A549 (cell line): ENCODE measurements around the gene HOXA2. TPM values are rescaled to one million over a fixed set of nuclear protein-coding genes. Genes with fewer than 3 reads are reported as not detected.

Experiments used
- ATAC-seq, 2 experiments: fragments of 200-7000 bp in 1 of 2; fragments of >200 bp in 1 of 2; cut with Nextera tagmentation in 1 of 2; cut with Tn5 transposase in 1 of 2; 3 replicates each; pipeline versions ENCODE4 v1.8.0 to v1.9.1; 2018 to 2020; ENCODE audit warnings: mild to moderate bottlenecking in 1 of 2, moderate library complexity in 1 of 2
- CTCF ChIA-PET: fragments of 300-600 bp; sonication (Branson Sonifier 250); formaldehyde crosslinking; extraction: SDS; loops from one replicate; lab custom pipeline; 2021; ENCODE audit warnings: antibody characterized with exemption, inconsistent platforms; lab: Yijun Ruan, JAX
- POLR2A ChIA-PET: fragments of 350-600 bp; formaldehyde crosslinking; extraction: SDS; loops from one replicate; lab custom pipeline; 2021; ENCODE audit warnings: antibody characterized with exemption, inconsistent platforms; lab: Yijun Ruan, JAX
- DNase-seq, 2 experiments: peaks; one replicate each; pipeline versions ENCODE4 v3.0.0 to v3.0.0-alpha.2; 2011 to 2016; ENCODE audit warnings: low read depth in 1 of 2, low spot score in 1 of 2
- FAIRE-seq: peaks from 2 replicates; lab custom pipeline; 2011; peaks lifted over from hg19 to GRCh38; lab: Jason Lieb, UNC
- H3K27ac ChIP-seq, 2 experiments: fragments of >200 bp; sonication (Bioruptor Twin); formaldehyde crosslinking; 3 replicates each; pipeline ENCODE4 v1.5.1; 2016 to 2017
- H3K4me1 ChIP-seq: fragments of >200 bp; sonication (Bioruptor Twin); formaldehyde crosslinking; 3 replicates; pipeline ENCODE4 v1.6.1; 2016
- H3K4me2 ChIP-seq: fragments of >200 bp; sonication (Bioruptor Twin); formaldehyde crosslinking; 3 replicates; pipeline ENCODE4 v1.6.1; 2016
- H3K4me3 ChIP-seq: fragments of >200 bp; sonication (Bioruptor Twin); formaldehyde crosslinking; 3 replicates; pipeline ENCODE4 v1.5.1; 2016
- H3K9me3 ChIP-seq: fragments of >200 bp; sonication (Bioruptor Twin); formaldehyde crosslinking; 3 replicates; pipeline ENCODE4 v1.6.1; 2016
- BCL3 ChIP-seq: fragments of >200 bp; sonication (Bioruptor Twin); formaldehyde crosslinking; IDR thresholded peaks from 3 replicates; pipeline ENCODE4 v1.6.1; 2016
- CBX2 ChIP-seq: fragments of 200-600 bp; sonication (generic); IDR thresholded peaks from 2 replicates; pipeline ENCODE4 v1.6.1; 2016; ENCODE audit warnings: low read depth, mild to moderate bottlenecking, borderline replicate concordance
- CBX8 ChIP-seq: fragments of 200-600 bp; sonication (generic); IDR thresholded peaks from 2 replicates; pipeline ENCODE4 v1.6.1; 2016
- CEBPB ChIP-seq, 2 experiments: fragments of >200 bp in 1 of 2; sonication (Bioruptor Twin) in 1 of 2; formaldehyde crosslinking in 1 of 2; IDR thresholded peaks; 2 replicates each; pipeline ENCODE4 v1.6.1; 2012 to 2016
- EHF ChIP-seq: fragments of 250-450 bp; sonication (Bioruptor Pico); IDR thresholded peaks from 2 replicates; pipeline ENCODE4 v1.5.0; 2020; ENCODE audit warnings: mild to moderate bottlenecking
- EHMT2 ChIP-seq: fragments of 200-600 bp; sonication (generic); IDR thresholded peaks from 2 replicates; pipeline ENCODE4 v1.6.1; 2016; ENCODE audit warnings: antibody characterized with exemption, low read depth, mild to moderate bottlenecking, moderate library complexity
- EP300 ChIP-seq, 2 experiments: fragments of >200 bp; sonication (Bioruptor Twin); formaldehyde crosslinking; IDR thresholded peaks; 2 replicates in 1 of 2; 3 replicates in 1 of 2; pipeline ENCODE4 v1.6.1; 2016 to 2017
- ESRRA ChIP-seq: fragments of 150-350 bp; IDR thresholded peaks from 2 replicates; pipeline ENCODE4 v1.6.1; 2014; ENCODE audit warnings: mild to moderate bottlenecking, low read length, borderline replicate concordance
- FOSB ChIP-seq: fragments of 250-450 bp; sonication (Bioruptor Pico); IDR thresholded peaks from 2 replicates; pipeline ENCODE4 v1.5.0; 2020; ENCODE audit warnings: mild to moderate bottlenecking, moderate library complexity
- FOSL2 ChIP-seq, 2 experiments: fragments of 450-650 bp in 1 of 2; fragments of >200 bp in 1 of 2; sonication (Bioruptor Twin) in 1 of 2; formaldehyde crosslinking; IDR thresholded peaks; 2 replicates each; pipeline versions ENCODE4 v1.5.0 to v1.6.1; 2016 to 2020; ENCODE audit warnings: mild to moderate bottlenecking in 1 of 2, moderate library complexity in 1 of 2
- FOXS1 ChIP-seq: fragments of 250-450 bp; sonication (Bioruptor Pico); IDR thresholded peaks from 2 replicates; pipeline ENCODE4 v1.5.0; 2020; ENCODE audit warnings: mild to moderate bottlenecking, moderate library complexity
- HES2 ChIP-seq: fragments of >200 bp; sonication (Bioruptor Twin); formaldehyde crosslinking; IDR thresholded peaks from 2 replicates; pipeline ENCODE4 v1.6.1; 2016
- HOXA7 ChIP-seq: fragments of 250-450 bp; sonication (Bioruptor Pico); IDR thresholded peaks from 2 replicates; pipeline ENCODE4 v1.5.0; 2020; ENCODE audit warnings: mild to moderate bottlenecking, moderate library complexity
- HOXB5 ChIP-seq: fragments of 250-450 bp; sonication (Bioruptor Pico); IDR thresholded peaks from 2 replicates; pipeline ENCODE4 v1.5.0; 2020; ENCODE audit warnings: mild to moderate bottlenecking, moderate library complexity
- JUN ChIP-seq, 2 experiments: fragments of >200 bp; sonication (Bioruptor Twin); formaldehyde crosslinking; IDR thresholded peaks; 2 replicates in 1 of 2; 3 replicates in 1 of 2; pipeline ENCODE4 v1.6.1; 2016 to 2017
- KDM5A ChIP-seq: fragments of 200-600 bp; sonication (generic); IDR thresholded peaks from 2 replicates; pipeline ENCODE4 v1.6.1; 2016; ENCODE audit warnings: antibody characterized with exemption, mild to moderate bottlenecking
- MYC ChIP-seq: IDR thresholded peaks from 2 replicates; pipeline ENCODE4 v1.6.1; 2012; ENCODE audit warnings: mild to moderate bottlenecking, inconsistent platforms, low read length, improper control_type of control experiment, borderline replicate concordance
- NPAS2 ChIP-seq: fragments of 250-450 bp; sonication (Bioruptor Pico); IDR thresholded peaks from 2 replicates; pipeline ENCODE4 v1.8.0; 2022; ENCODE audit warnings: mild to moderate bottlenecking, moderate library complexity, borderline replicate concordance
- NR3C1 ChIP-seq: fragments of >200 bp; sonication (Bioruptor Twin); formaldehyde crosslinking; IDR thresholded peaks from 3 replicates; pipeline ENCODE4 v1.6.1; 2017
- PHF8 ChIP-seq: fragments of 200-600 bp; sonication (generic); IDR thresholded peaks from 2 replicates; pipeline ENCODE4 v1.6.1; 2016; ENCODE audit warnings: low read depth, mild to moderate bottlenecking, antibody characterized with exemption, moderate library complexity, borderline replicate concordance
- RAD21 ChIP-seq, 2 experiments: fragments of >200 bp in 1 of 2; sonication (Bioruptor Twin) in 1 of 2; formaldehyde crosslinking in 1 of 2; IDR thresholded peaks in 1 of 2; conservative IDR thresholded peaks in 1 of 2; 2 replicates in 1 of 2; 3 replicates in 1 of 2; pipeline ENCODE4 v1.6.1; 2012 to 2018; ENCODE audit warnings: inconsistent platforms in 1 of 2
- RCOR1 ChIP-seq: fragments of 150-350 bp; IDR thresholded peaks from 2 replicates; pipeline ENCODE4 v1.6.1; 2014; ENCODE audit warnings: antibody characterized with exemption, low read length, low read depth
- SMC3 ChIP-seq: fragments of >200 bp; sonication (Bioruptor Twin); formaldehyde crosslinking; IDR thresholded peaks from 3 replicates; pipeline ENCODE4 v1.6.1; 2018; ENCODE audit warnings: inconsistent platforms
- ZNF302 ChIP-seq: fragments of 250-450 bp; sonication (Bioruptor Pico); IDR thresholded peaks from 2 replicates; pipeline ENCODE4 v1.9.0; 2021; ENCODE audit warnings: inconsistent platforms, mild to moderate bottlenecking, moderate library complexity
- WGBS: methylation state at CpG from one replicate; pipeline ENCODE4 v1.1.6; 2017; ENCODE audit errors: missing lambda C conversion rate; 5-methylcytosine and 5-hydroxymethylcytosine counted together
- polyA plus RNA-seq, 4 experiments: library from polyadenylated mRNA; depleted of rRNA in 3 of 4; stranded (reverse); fragments of >200 nt; fragmentation: RNase III in 1 of 4; extraction: RNeasy Plus Mini Kit Qiagen cat#74134 plus additional on column Dnase treatment in 1 of 4; gene quantifications; 2 replicates in 3 of 4; 3 replicates in 1 of 4; pipeline ENCODE4 v1.2.3, GENCODE V29; 2011 to 2017
- TF ChIP-seq, protein P1 (sequence below): IDR thresholded peaks from 2 replicates; pipeline ENCODE4 v1.6.1; 2012

Gene HOXA2
- polyA plus RNA-seq, 2 of the 4 experiments (the other 2 are of a cell fraction) = 1.3 to 2.1 TPM

DNA sequence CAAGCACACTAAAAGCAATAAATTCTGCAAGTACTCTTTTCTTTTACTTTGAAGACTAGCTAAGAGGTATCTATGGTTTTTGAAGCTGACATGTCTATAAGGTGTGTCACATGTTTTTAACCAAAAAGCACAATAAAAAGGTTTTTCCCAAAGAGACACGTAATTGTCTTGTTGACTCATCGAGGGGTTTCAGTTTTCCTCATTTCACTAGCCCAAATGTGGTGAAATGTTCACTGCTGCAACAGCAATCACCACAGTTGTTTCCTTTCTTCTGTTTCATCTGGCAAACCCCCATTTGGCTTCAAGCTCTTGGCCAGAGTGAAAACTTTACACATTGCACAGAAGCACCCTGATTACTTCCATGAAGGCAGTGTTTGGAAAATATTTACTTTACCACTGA lies 31.9 kb upstream of the HOXA2 start:
- Histone ChIP-seq H3K4me1 (peaks cover 53% of the 10 kb centered on the region), H3K9me3 (no peaks in the 10 kb centered on the region), H3K27ac (peak overlapping the region in 1 of 2 experiments; percentile 82; a peak in 4 of 6 replicates), H3K4me3 (no peak overlapping the region), H3K4me2 (peak overlapping the region; percentile 22)
- DNase-seq (no peak), ATAC-seq (no peak), FAIRE-seq (no peak)
- CTCF ChIA-PET = interaction anchor here (1.0 to 1.5 kb wide), 4 partner anchors 9 to 442 kb away, joined by 3 to 5 read pairs (median 4); partner anchors contain the start of gene HOXA5
- POLR2A ChIA-PET = interaction anchor here (1.1 kb wide), 1 partner anchor 11 kb away, joined by 3 read pairs; no protein-coding TSS in a partner anchor
- TF ChIP-seq CBX8 (no peak), ESRRA (no peak), KDM5A (no peak), RAD21 (conservative IDR thresholded peaks at IDR 0.05 in 1 of 2, IDR thresholded peaks at IDR 0.05 in 1 of 2) (0 out of 5 replicates have a peak, but pooled peaks of 1 of the 2 experiments have one; percentile 8), HOXA7 (CRISPR knock-in tag) (no peak), CEBPB (IDR thresholded peaks at IDR 0.05) (0 out of 4 replicates have a peak, but pooled peaks of 1 of the 2 experiments have one; percentile 6), EP300 (IDR thresholded peaks at IDR 0.05) (0 out of 5 replicates have a peak, but pooled peaks of 1 of the 2 experiments have one; percentile 18), HOXB5 (CRISPR knock-in tag) (no peak), EHMT2 (no peak), ZNF302 (CRISPR knock-in tag) (no peak)
- WGBS = 54% methylated on average over 2 of the region's 2 CpGs

- Histone ChIP-seq H3K4me3 (no peak overlapping the region), H3K4me2 (peak overlapping the region; percentile 22; the same call in 2 of the 3 replicates), H3K27ac (peak overlapping the region; percentile 11 to 82; a peak in 4 of 6 replicates), H3K4me1 (peaks cover 53% of the 10 kb centered on the region), H3K9me3 (no peaks in the 10 kb centered on the region)
- POLR2A ChIA-PET = interaction anchor here (1.1 kb wide), 1 partner anchor 10 kb away, joined by 3 read pairs; no protein-coding TSS in a partner anchor
- no peak for ATAC-seq
- WGBS = 74% methylated on average over 18 of the region's 18 CpGs
- no peak for FAIRE-seq
- DNase-seq = peak in 1 of 2 experiments; percentile 45
- TF ChIP-seq SMC3 (no peak), JUN (IDR thresholded peaks at IDR 0.05) (no peak)
- CTCF ChIA-PET = interaction anchor here (1.0 to 1.5 kb wide), 3 partner anchors 10 to 441 kb away, joined by 3 to 4 read pairs (median 3); partner anchors contain the start of gene HOXA5
Observed at GRCh38 chr7:27133409-27134231, 31.1 kb upstream of the HOXA2 start.

GRCh38 chr7:27132978-27133377 lies 30.5 kb upstream of the HOXA2 start:
- ATAC-seq (no peak), FAIRE-seq (no peak), DNase-seq (no peak)
- ChIA-PET CTCF (interaction anchor here (1.3 to 3.8 kb wide), 2 partner anchors 10 to 27 kb away, joined by 4 to 22 read pairs; partner anchors contain the start of gene HOXA5), POLR2A (no interaction called here)
- Histone ChIP-seq H3K27ac (no peak overlapping the region), H3K4me3 (no peak overlapping the region), H3K4me1 (peaks cover 50% of the 10 kb centered on the region), H3K9me3 (no peaks in the 10 kb centered on the region), H3K4me2 (no peak overlapping the region)
- 77% methylated on average over 6 of the region's 6 CpGs for WGBS
- no peak for TF ChIP-seq BCL3
- no peak for TF ChIP-seq KDM5A
- no peak for TF ChIP-seq PHF8
- TF ChIP-seq EHF (CRISPR knock-in tag) = no peak
- TF ChIP-seq FOSL2 (IDR thresholded peaks at IDR 0.05) = no peak
- no peak for TF ChIP-seq FOSL2 (CRISPR knock-in tag; IDR thresholded peaks at IDR 0.05)
- TF ChIP-seq EHMT2 = no peak
- TF ChIP-seq MYC = no peak
- TF ChIP-seq FOXS1 (CRISPR knock-in tag) = no peak
- TF ChIP-seq, protein P1, sequence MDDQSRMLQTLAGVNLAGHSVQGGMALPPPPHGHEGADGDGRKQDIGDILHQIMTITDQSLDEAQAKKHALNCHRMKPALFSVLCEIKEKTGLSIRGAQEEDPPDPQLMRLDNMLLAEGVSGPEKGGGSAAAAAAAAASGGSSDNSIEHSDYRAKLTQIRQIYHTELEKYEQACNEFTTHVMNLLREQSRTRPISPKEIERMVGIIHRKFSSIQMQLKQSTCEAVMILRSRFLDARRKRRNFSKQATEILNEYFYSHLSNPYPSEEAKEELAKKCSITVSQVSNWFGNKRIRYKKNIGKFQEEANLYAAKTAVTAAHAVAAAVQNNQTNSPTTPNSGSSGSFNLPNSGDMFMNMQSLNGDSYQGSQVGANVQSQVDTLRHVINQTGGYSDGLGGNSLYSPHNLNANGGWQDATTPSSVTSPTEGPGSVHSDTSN = no peak
- TF ChIP-seq FOSB (CRISPR knock-in tag) = no peak
- TF ChIP-seq CBX2 = no peak
- no peak for TF ChIP-seq SMC3
- TF ChIP-seq HES2 = no peak
- no peak for TF ChIP-seq NR3C1
- TF ChIP-seq NPAS2 (CRISPR knock-in tag) = no peak
- no peak for TF ChIP-seq RCOR1
